HG03521 (cell line): ENCODE results near the gene CDK12.
"Not testable (repeated sequence)": the region's sequence is repeated elsewhere in the genome, so short reads cannot be mapped to it uniquely, and the experiment has no call there.

Source experiments
- ATAC-seq: cut with Tn5 transposase; IDR thresholded peaks from one replicate; pipeline ENCODE4 v1.9.1; 2021; ENCODE audit warnings: mild to moderate bottlenecking, moderate library complexity; ENCODE audit not compliant: unreplicated experiment

Gene CDK12

GRCh38 chr17:39461113-39461925, at the start of gene CDK12:
Gene CDK12 (plus strand): TSS chr17:39461486. CDS start chr17:39462072, 586 bp downstream.
- ATAC-seq: peak; percentile 72

DNA sequence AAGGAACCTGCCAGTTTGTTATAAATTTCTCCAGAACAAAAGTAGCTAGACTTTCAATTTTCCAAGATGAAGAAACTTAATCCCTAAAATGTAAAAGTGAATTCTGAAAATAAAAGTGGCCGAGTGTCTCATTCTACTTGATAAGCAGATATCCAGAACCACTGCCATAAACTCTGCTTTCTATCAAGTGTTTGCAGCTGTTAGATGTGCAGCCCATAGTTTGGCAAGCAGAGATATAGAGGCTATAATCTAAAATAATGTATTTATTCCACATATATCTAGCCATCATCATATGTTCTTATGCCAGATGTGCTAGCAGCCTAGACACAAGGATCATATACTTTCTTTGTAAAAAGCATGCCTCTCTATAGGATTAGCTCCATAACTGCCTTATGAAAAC, 45.1 kb upstream of the CDK12 start:
- ATAC-seq: no peak

DNA sequence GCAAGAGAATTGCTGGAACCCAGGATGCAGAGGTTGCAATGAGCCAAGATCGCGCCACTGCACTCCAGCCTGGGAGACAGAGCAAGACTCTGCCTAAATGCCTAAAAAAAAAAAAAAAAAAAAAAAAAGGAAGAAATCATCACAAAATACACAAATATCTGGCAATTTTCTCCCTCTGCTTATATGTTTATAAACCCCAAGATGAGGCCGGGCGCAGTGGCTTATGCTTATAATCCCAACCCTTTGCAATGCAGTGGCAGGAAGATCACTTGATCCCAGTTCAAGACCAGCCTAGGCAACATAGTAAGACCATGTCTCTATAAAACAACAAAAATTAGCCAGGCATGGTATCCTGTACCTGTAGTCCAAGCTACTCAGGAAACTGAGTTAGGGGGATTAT, 31.7 kb upstream of the CDK12 start:
- ATAC-seq: no peak

DNA sequence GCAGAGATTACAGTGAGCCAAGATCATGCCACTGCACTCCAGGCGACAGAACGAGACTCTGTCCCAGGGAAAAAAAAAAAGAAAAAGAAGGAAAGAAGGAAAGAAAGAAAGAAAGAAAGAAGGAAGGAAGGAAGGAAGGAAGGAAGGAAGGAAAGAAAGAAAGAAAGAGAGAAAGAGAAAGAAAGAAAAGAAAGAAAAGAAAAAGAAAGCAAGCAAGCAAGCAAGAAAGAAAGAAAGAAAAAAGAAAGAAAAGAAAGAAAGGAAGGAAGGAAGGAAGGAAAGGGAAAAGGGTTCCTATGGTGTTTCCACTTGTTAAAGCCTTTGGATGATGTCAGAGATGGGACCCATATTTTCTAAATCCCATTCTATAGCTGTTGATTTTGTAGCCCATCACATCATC, 21.4 kb upstream of the CDK12 start:
- not testable (repeated sequence) for ATAC-seq

- ATAC-seq: no peak
Observed at GRCh38 chr17:39443326-39443725, 18.0 kb upstream of the CDK12 start.

DNA sequence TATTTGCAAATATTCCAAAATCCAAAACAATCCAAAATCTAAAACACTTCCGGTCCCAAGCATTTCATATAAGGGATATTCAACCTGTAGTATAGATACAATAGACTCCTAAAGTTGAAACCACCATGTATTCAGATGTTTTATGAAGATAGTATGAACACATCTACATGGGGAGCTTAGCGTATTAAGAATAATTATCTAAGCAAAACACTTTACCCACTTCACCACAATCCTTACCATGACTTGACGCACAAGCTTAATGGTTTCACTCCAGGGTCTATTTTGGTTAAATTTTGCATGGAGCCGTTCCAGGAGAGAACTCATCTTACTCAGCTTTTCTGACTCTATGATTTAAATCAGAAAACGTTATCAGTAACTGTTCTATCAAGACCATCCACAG, 13.7 kb upstream of the CDK12 start:
- no peak for ATAC-seq

- ATAC-seq: no peak
Observed at GRCh38 chr17:39450051-39450450, 11.2 kb upstream of the CDK12 start.

DNA sequence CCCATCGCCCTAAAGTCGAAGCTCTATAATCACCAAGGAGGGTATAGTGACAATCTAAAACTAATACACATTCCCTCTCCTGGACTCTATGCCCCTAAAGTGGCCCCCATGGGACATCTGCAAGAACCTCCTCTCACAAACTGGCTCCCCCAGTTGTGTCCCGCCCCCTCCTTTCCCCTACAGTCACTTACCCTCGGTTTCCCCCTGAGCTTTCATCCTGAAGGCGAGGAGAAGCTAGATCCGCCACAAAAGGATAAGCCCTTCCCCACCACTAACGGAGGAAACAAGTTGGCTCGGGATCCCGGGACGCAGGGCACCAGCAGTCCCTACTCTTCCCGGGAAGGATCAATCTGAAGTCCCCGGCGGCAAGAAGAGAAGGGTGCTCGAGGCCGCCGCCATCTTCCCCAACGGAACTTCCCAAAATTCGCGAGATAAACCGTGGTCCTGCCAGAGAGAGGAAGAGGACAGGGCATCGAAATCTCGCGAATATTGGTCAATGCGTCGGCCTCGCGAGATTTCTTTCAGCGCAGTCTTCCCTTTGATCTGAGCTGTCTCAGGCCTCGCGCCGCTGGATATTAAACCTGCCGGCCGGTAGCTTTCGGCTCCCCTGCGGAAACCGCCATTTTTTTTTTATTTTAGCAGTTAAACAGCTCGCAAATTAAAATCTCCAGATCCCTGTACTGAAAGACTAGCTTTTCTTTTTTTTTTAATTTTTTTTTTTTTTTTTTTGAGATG, 10.3 kb upstream of the CDK12 start, which contains the start of gene MED1:
TSS of gene MED1 (minus strand) at position 417 of the 735 bp plus-strand sequence. CDS start at position 216, 201 bp downstream.
- peak; percentile 92 for ATAC-seq

DNA sequence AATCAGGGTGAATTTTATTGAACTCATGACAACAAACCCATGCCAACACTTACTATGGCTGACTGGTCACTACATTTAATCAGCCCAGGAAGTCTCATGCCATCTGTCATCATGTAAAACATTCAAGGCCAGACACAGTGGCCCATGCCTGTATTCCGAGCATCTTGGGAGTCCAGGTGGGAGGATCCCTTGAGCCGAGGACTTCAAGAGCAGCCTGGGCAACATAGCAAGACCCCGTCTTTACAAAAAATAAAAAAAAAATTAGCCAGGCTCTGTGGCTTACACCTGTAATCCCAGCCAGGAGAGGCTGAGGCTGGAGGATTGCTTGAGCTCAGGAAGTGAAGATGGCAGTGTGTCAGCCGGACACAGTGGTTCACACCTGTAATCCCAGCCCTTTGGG, 5.4 kb upstream of the CDK12 start:
- ATAC-seq: no peak

DNA sequence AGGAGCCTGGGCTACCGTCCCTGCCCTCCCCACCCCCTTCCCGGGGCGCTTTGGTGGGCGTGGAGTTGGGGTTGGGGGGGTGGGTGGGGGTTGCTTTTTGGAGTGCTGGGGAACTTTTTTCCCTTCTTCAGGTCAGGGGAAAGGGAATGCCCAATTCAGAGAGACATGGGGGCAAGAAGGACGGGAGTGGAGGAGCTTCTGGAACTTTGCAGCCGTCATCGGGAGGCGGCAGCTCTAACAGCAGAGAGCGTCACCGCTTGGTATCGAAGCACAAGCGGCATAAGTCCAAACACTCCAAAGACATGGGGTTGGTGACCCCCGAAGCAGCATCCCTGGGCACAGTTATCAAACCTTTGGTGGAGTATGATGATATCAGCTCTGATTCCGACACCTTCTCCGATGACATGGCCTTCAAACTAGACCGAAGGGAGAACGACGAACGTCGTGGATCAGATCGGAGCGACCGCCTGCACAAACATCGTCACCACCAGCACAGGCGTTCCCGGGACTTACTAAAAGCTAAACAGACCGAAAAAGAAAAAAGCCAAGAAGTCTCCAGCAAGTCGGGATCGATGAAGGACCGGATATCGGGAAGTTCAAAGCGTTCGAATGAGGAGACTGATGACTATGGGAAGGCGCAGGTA, 762 bp downstream of the CDK12 start:
- ATAC-seq: no peak

DNA sequence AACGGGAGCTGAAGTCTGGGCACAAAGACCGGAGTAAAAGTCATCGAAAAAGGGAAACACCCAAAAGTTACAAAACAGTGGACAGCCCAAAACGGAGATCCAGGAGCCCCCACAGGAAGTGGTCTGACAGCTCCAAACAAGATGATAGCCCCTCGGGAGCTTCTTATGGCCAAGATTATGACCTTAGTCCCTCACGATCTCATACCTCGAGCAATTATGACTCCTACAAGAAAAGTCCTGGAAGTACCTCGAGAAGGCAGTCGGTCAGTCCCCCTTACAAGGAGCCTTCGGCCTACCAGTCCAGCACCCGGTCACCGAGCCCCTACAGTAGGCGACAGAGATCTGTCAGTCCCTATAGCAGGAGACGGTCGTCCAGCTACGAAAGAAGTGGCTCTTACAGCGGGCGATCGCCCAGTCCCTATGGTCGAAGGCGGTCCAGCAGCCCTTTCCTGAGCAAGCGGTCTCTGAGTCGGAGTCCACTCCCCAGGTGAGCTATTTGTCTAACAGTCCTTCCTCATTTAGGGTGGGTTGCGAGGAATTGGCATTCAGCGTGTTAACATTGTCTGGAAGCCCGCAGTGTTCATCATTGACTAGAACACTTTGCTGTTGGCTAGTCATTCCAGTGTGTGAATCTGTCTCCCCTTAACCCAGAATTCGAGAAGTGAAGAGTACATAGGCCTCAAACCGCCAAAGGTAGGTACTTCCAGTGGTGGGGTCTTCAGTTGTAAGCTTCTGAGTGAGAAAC, 1.5 kb downstream of the CDK12 start:
- ATAC-seq: no peak

DNA sequence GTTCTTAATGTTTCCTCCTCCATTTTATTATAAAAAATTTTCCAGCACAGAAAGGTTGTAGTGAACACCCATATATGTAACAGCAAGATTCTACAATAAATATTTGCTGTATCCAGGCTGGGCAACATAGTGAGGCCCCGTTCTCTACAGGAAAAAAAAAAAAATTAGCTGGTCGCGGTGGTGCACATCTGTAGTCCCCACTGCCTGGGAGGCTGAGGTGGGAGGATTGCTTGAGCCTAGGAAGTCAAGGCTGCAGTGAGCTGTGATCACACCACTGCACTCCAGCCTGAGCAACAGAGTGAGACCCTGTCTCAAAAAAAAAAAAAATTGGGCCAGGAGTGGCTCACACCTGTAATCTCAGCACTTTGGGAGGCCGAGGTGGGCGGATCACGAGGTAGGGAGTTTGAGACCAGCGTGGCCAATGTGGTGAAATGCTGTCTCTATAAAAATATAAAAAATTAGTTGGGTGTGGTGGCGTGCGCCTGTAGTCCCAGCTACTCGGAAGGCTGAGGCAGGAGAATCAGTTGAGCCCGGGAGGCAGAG, 3.4 kb downstream of the CDK12 start:
- not testable (repeated sequence) for ATAC-seq

- not testable (repeated sequence) for ATAC-seq
Observed at GRCh38 chr17:39468610-39469009, 7.3 kb downstream of the CDK12 start.

GRCh38 chr17:39473310-39473709, 12.0 kb downstream of the CDK12 start:
- ATAC-seq: no peak

GRCh38 chr17:39479631-39480030, 18.3 kb downstream of the CDK12 start:
- not testable (repeated sequence) for ATAC-seq

GRCh38 chr17:39483506-39483905, 22.2 kb downstream of the CDK12 start:
- ATAC-seq: no peak

- ATAC-seq: peak; percentile 64
Observed at GRCh38 chr17:39484178-39484577, 22.9 kb downstream of the CDK12 start.

- no peak for ATAC-seq
Observed at GRCh38 chr17:39485555-39485954, 24.3 kb downstream of the CDK12 start.

DNA sequence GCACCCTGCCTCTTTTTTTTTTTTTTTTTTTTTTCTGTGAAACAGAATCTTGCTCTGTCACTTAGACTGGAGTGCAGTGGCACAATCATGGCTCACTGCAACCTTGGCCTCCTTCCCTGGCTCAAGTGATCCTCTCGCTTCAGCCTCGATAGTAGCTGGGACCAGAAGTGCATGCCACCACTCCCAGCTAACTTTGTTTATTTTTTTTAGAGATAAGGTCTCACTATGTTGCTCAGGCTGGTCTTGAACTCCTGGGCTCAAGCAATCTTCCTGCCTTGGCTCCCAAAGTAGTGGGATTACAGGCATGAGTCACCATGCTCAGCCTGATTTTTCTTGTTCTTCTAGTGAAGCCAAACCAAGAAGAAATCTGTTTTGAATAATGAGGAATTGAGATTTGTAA, 25.0 kb downstream of the CDK12 start:
- no peak for ATAC-seq

GRCh38 chr17:39487490-39487889, 26.2 kb downstream of the CDK12 start:
- ATAC-seq: not testable (repeated sequence)

- no peak for ATAC-seq
Observed at GRCh38 chr17:39487946-39488345, 26.7 kb downstream of the CDK12 start.
